ENCODE data around the gene TIMM22. TPM values are rescaled to one million over a fixed set of nuclear protein-coding genes. Genes with fewer than 3 reads are reported as not detected.

Gene TIMM22
- total RNA-seq, 1 experiment from 2014 or later: 14.0 TPM

GRCh38 chr17:1013729-1014090, 16.8 kb downstream of the TIMM22 start:
- no peak for DNase-seq (ENCODE audit: low read depth, low spot score)
- no peak for TF ChIP-seq EZH2phosphoT487 (IDR thresholded peaks at IDR 0.05; ENCODE audit: borderline replicate concordance)
- TF ChIP-seq FOSL1 (IDR thresholded peaks at IDR 0.05; ENCODE audit: low read depth): no peak
- TF ChIP-seq POLR2A (IDR thresholded peaks at IDR 0.05; ENCODE audit: borderline replicate concordance, extremely low read depth, insufficient read depth, insufficient read length): no peak
- TF ChIP-seq ZFX (IDR thresholded peaks at IDR 0.05): no peak
- TF ChIP-seq REST (IDR thresholded peaks at IDR 0.05; ENCODE audit: low read depth): no peak
- TF ChIP-seq EGR1 (IDR thresholded peaks at IDR 0.05; ENCODE audit: low read depth): no peak
- TF ChIP-seq SP1 (IDR thresholded peaks at IDR 0.05; ENCODE audit: low read depth): no peak
- Histone ChIP-seq H2AFZ (ENCODE audit: low read depth, low read length, poor library complexity, severe bottlenecking) (no peak overlapping the region), H3K27me3 (ENCODE audit: insufficient read depth, low read length) (no peaks in the 10 kb centered on the region), H4K20me1 (ENCODE audit: insufficient read depth) (no peaks in the 10 kb centered on the region), H3K79me2 (ENCODE audit: insufficient read depth, low read length) (no peaks in the 10 kb centered on the region), H3K9me3 (ENCODE audit: control insufficient read depth in 1 of 2, insufficient read depth in 1 of 2, low read depth in 1 of 2, low read length in 2 of 2) (no peaks in the 10 kb centered on the region), H3K4me3 (replicated peaks in 1 of 2; ENCODE audit: low read depth in 1 of 2, low read length in 2 of 2) (no peak overlapping the region), H3K4me1 (ENCODE audit: control insufficient read depth in 1 of 2, insufficient read depth in 2 of 2, low read length in 2 of 2) (no peaks in the 10 kb centered on the region), H3K4me2 (ENCODE audit: low read length) (no peak overlapping the region), H3K27ac (ENCODE audit: low read depth, low read length) (no peak overlapping the region), H3K9ac (ENCODE audit: low read length) (no peak overlapping the region), H3K36me3 (ENCODE audit: control insufficient read depth in 1 of 2, insufficient read depth in 2 of 2, low read length in 2 of 2) (peaks cover 0 to 2% of the 10 kb centered on the region in 2 experiments; a peak in 1 of 4 replicates), H3K9me2 (ENCODE audit: insufficient read depth) (no peaks in the 10 kb centered on the region)
- POLR2A ChIA-PET: no interaction called here
- RAD21 ChIA-PET (ENCODE audit: low non-redundant PET in 1 of 2, low total read pairs in 2 of 2, uncharacterized antibody in 2 of 2, unreplicated experiment in 2 of 2): no interaction called here
- intact Hi-C loops (cut with micrococcal nuclease): no loop called here
- CTCF ChIA-PET: no interaction called here
- no peak for ATAC-seq
- no TSS peak for BruUV-seq (replicated peaks)

GRCh38 chr17:1018547-1018946, 21.6 kb downstream of the TIMM22 start:
- Histone ChIP-seq H3K27me3 (ENCODE audit: insufficient read depth, low read length) (no peaks in the 10 kb centered on the region), H3K9ac (ENCODE audit: low read length) (no peak overlapping the region), H2AFZ (ENCODE audit: low read depth, low read length, poor library complexity, severe bottlenecking) (no peak overlapping the region), H3K4me2 (ENCODE audit: low read length) (no peak overlapping the region), H3K9me3 (ENCODE audit: control insufficient read depth in 1 of 2, insufficient read depth in 1 of 2, low read depth in 1 of 2, low read length in 2 of 2) (no peaks in the 10 kb centered on the region), H3K4me1 (ENCODE audit: control insufficient read depth in 1 of 2, insufficient read depth in 2 of 2, low read length in 2 of 2) (no peaks in the 10 kb centered on the region), H3K9me2 (ENCODE audit: insufficient read depth) (no peaks in the 10 kb centered on the region), H3K79me2 (ENCODE audit: insufficient read depth, low read length) (no peaks in the 10 kb centered on the region), H4K20me1 (ENCODE audit: insufficient read depth) (no peaks in the 10 kb centered on the region), H3K4me3 (replicated peaks in 1 of 2; ENCODE audit: low read depth in 1 of 2, low read length in 2 of 2) (no peak overlapping the region), H3K36me3 (ENCODE audit: control insufficient read depth in 1 of 2, insufficient read depth in 2 of 2, low read length in 2 of 2) (no peaks in the 10 kb centered on the region), H3K27ac (ENCODE audit: low read depth, low read length) (no peak overlapping the region)
- ATAC-seq: no peak
- intact Hi-C loops (cut with micrococcal nuclease): no loop called here
- BruUV-seq (replicated peaks): no TSS peak
- ChIA-PET CTCF (no interaction called here), RAD21 (ENCODE audit: low non-redundant PET in 1 of 2, low total read pairs in 2 of 2, uncharacterized antibody in 2 of 2, unreplicated experiment in 2 of 2) (no interaction called here), POLR2A (no interaction called here)
- no peak for DNase-seq (ENCODE audit: low read depth, low spot score)
- TF ChIP-seq ZFX (IDR thresholded peaks at IDR 0.05) (no peak), SIN3A (IDR thresholded peaks at IDR 0.05; ENCODE audit: low read depth) (no peak), ELF1 (IDR thresholded peaks at IDR 0.05; ENCODE audit: borderline replicate concordance, low read depth) (no peak), JUND (IDR thresholded peaks at IDR 0.05) (no peak), ZBTB33 (IDR thresholded peaks at IDR 0.05; ENCODE audit: extremely low read depth, insufficient replicate concordance, low read length) (no peak), EZH2phosphoT487 (IDR thresholded peaks at IDR 0.05; ENCODE audit: borderline replicate concordance) (no peak)

Measured in HCT116 (cell line).